Right ventricle myocardium superior (tissue), 1 donor: ENCODE results near the gene DKK3. TPM values are rescaled to one million over a fixed set of nuclear protein-coding genes. Genes with fewer than 3 reads are reported as not detected.
A peak's percentile ranks its signal among the peaks of the same experiment; 100 is the strongest.

ENCODE experiments used
- ATAC-seq: fragments of 200-7000 bp; cut with Tn5 transposase; one replicate; pipeline ENCODE4 v1.9.1; 2020; ENCODE audit warnings: mild to moderate bottlenecking; ENCODE audit not compliant: poor library complexity
- DNase-seq: peaks from one replicate; pipeline ENCODE4 v3.0.0-alpha.2; 2020
- intact Hi-C: fragments of 100-400 bp; cut with DNase I; formaldehyde crosslinking; loops from one replicate; pipeline ENCODE4 v1.11.2; 2022
- long read RNA-seq: library from polyadenylated mRNA; unstranded; transcript quantifications from one replicate; pipeline ENCODE4 v2.0.0, GENCODE V29; 2021
- total RNA-seq: library from RNA; stranded (reverse); fragmentation: NEBNext Ultra II Directional; extraction: Animal tissue kit (Norgen Biotek cat#: 25700); gene quantifications from one replicate; pipeline ENCODE4 v1.2.1, GENCODE V29; 2021
- donor health status: DM: no; HTN: yes; CAD: no; lungs with severe emphysema.

Gene DKK3
- total RNA-seq, result 520 TPM
- long read RNA-seq, transcript DKK3-201 (8 exons, 2,636 nt), result major isoform, 1,921 of 3,737 reads
- long read RNA-seq, transcript DKK3-202 (8 exons, 2,650 nt), result minor isoform, 128 of 3,737 reads
- long read RNA-seq, partial matches to known transcripts, result 1,355 of 3,737 reads
- long read RNA-seq, other reads (novel, unspliced or antisense), result 329 of 3,737 reads

DNA sequence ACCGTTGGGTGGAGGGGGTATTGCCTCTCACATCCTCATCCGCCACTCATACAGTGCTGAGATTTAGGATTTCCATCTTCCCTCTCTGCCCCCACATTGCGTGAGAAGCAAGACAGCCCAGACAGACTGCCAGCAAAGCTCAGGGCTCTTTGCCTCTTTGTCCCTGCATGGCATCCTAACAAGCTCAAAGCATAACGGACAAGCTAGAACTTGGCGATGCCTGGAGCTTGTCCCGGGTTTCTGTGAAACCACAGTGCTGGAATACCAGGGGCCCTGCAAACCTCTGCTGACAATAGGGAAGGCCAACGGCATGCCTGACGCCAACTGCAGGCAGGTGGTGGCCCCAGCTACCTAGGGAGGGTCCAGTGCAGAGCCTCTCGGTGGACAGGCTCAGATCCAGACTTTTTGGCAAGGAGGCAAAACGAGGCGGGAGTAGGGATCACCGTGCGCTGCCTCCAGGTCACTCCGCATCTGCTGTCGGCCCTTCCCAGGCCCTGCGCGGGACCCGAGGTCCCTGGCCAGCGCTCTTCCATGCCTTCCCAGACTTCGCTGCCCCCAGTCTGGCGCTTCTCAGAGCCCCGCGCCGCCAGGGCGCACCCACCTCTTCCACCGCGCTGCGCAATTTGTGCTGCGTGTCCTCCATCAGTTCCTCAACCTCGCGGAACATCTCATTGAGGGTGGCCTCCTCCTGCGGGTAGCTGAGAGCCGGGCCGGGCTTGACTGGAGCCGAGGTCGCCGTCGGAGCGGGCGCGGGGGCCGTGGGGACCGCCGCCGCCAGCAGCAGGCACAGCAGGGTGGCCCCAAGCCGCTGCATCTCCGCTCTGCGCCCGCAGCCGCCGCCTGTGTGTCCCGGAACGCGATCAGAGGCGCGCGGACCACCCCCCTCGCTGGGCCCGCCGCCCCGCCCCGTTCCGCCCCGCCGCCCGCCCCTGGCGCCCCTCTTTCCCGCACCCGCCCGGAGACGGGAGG, at the start of gene DKK3:
TSS of gene DKK3 (minus strand) at position 858 of the 969 bp plus-strand sequence. CDS start at position 814, 44 bp downstream.
- DNase-seq (peak; percentile 46), ATAC-seq (peak; percentile 65)
- intact Hi-C loops, result loop anchor here (5.0 kb wide), 1 partner anchor 41 kb away; no protein-coding TSS in a partner anchor

DNA sequence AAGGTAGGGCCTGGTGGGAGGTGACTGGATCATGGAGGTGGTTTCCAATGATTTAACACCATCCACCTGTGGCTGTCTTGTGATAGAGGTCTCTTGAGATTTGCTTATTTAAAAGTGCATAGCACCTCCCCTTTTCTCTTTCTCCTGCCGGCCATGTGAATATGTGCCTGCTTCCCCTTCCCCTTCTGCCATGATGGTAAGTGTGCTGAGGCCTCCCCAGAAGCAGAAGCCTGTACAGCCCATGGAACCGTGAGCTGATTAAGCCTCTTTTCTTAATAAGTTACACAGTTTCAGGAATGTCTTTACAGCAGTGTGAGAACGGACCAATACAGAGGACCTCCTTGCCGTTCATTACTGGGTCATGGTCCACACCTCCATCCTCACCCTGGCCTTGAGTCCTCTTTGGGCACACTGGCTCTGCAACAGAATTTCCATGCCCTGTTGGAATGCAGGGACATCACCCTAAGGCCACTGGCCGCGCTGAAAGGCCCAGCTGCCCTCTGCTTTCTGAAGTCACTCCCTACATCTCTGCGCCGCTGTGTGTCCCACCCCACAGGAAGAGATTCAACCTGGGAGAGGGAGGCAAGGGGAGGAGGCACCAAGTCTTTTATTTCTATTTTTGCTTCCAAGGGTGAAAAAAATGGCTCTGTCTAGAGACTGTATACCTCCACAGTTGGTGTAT, 49.0 kb upstream of the DKK3 start:
- DNase-seq (no peak), ATAC-seq (no peak)
- intact Hi-C loops, result no loop called here

DNA sequence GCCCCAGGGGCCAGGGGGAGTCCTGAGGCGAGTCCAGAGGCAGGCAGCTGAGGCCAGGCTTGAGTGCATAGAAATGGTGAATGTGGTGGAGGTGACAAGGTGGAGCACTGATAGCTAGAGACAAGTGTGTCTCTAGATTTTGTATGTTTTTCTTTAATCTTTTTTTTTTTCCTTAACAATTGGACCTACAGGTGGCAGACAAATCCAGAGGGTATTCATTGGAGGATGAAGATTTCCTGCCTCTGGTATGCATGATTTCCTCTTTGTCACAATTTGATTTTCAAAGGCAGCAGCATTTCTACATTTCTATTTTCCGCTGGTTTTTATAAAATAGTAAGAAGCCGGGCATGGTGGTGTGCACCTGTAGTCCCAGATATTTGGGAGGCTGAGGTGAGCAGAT, 47.7 kb upstream of the DKK3 start:
- ATAC-seq (no peak), DNase-seq (no peak)
- intact Hi-C loops, result no loop called here

DNA sequence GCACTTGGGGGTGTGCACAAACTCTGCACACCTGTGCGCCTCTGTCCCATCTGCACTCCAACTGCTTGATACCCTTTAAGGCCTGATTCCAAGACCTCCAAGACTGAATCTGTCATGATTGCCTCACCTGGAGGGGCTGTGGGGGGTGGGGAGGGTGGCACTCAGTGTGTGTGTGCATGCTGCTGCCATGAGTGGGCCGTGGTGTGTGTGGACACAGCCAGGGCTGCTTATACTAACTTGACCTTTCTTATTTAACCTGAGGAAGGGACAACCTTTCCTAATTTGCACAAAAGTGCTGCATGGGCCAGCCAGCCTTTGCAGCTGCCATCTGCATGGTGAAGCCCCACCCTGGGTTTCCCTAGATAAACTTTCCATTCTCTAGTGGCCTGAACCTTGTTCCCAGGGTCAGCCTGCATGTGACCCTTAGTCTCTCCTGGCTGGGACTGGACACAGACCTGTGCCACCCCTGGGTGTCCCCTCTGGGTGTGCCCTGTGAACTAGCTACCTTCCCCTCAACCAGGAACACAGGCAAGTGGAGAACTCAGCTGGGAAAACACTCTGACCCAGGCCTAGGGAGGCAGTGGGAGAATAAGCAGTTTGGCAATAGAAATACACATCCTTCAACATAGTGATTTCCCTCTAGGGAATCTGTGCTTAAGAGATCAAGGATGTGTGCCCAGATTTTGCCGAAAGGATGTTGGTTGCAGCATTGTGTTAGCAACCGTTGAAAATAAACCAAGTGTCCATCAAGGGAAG, 45.4 kb upstream of the DKK3 start:
- DNase-seq (no peak), ATAC-seq (peak; percentile 38)
- intact Hi-C loops, result no loop called here

DNA sequence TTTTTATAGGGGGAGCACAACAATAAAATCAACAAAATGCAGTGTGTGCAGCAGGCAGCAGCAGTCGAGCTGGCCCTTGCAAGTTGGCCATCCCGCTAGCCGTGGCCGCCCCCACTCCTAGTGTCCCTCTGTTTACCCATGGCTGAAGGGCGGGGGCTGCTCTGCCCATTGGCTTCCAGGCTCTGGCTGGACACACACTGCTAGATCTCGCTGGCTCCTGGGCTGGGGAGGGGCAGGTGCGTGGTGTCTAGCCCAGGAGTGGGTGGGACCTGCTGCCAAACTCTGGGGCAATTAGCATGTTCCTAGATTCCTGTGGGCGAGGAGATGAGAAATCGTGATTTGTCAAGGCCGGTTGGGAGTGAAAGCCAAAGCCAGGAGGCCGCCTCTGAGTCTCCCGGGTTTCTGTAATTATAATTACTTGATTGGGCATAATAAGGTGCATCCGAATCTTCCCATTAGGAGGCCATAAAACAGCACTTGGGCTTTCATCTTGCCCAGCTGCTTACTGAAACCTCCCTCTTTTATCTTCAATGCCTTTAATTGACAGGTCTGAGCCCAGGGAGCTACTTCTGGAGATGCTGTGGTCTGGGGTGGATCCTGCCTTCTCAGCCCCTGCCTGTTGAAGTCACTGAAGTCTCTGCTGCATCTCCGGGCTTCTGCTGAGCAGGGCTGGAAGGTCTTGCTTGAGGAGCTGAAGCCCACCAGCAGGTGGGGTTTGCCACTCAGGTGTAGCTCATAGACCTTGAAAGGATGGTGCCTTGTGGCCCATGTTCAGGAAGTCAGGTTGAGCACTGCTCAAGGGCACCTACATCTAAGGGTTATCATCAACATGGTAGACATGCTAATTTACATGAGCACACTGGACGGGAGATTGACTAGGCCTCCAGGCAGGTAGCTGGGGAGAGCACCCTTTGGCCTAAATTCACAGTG, 44.5 kb upstream of the DKK3 start:
- DNase-seq (no peak), ATAC-seq (no peak)
- intact Hi-C loops, result no loop called here

DNA sequence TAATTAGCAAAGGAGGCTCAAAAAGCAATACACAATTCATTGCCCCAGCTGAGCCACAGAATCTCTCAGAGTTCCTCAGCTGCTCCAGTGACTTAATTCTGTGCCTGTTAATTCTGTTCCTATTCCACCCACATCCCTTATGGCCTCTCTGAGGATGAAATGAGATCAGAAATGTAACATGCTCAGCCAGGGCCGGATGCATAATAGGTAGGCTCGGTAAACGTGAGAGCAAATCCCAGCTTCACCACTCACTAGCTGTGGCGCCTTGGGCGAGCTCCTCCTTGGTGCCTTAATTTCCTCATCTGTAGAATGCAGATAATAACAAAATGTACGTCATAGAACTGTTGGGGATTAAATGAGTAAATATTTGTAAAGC, 42.8 kb upstream of the DKK3 start:
- intact Hi-C loops, result no loop called here
- DNase-seq (no peak), ATAC-seq (no peak)

DNA sequence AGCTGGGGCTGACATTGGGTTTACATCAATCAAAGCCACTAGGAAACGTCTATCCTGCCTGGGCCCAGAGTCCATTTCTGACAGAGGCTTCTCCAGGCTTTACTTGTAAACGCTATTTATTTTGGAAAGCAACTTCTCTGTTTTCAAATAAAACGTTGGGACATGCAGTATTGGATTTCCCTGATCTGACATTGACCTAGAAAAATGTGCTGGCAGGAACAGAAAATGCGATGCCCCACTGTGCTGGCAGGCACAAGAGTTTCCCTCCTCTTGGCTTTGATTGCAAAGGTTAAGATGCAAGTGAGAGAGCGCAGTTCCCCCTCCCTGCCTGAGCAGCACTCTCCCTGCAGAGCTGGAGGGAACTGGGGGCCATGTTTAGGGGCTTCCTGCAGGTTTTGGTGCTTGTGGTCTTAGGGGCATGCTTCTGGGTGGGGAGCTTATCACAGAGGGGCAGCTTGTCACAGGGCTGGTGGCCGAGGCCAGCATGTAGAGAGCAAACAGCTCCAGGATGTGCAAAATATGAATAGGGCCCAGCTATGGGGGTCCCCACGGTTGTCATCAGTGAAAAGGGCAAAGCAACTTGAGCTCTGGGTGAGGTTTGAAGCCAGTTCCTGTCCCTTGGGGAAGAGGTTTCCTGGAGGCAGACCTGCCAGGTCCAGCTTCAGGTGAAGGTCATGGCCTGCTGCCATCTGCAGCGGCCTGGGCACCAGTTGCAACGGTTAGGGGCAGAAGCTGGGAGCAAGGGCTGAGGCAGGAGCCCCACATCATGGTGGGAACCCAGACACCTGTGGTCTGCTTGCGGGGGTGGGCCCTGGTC, 42.3 kb upstream of the DKK3 start:
- intact Hi-C loops, result no loop called here
- ATAC-seq (no peak), DNase-seq (no peak)

DNA sequence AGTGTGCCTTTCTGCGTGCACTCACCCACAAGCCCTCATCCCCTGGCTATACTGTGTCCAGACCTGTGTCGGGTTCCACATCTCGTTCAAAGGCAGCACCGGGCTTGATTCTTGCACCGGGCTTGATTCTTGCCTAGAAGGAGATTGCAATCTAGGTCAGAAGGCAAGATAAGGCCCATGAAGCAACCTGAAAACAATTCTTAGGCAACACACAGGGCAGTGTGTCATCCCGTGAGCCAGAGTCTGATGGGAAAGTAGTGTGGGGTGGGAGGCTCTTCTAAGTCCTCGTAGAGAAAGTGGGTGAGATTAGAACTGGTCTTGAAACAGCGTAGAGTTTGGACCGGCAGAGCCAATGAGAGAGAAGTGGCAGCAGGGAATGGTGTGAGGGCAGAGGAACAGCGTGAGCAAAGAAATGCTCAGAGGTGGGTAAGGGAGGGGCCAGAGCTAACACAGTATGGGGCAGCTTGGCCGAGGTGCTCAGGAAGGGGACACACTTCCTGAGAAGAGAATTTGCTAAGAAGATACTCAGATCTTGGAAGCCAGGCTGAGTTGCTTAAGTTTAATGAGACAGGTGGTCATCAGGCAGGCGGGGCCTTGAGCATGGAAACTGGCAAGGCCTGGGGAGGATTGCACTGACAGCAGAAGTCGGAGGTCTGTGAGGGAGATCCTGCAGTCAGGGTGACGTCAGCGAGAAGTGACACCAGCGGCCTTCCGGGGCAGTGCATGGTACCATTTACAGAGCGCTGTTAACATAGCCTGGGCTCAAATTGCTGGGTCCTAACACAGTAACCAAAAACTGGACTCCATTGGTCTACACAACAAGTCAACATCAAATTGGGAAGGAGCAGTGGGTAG, 40.7 kb upstream of the DKK3 start:
- DNase-seq, result no peak
- intact Hi-C loops, result loop anchor here (5.0 kb wide), 1 partner anchor 188 kb away; no protein-coding TSS in a partner anchor
- ATAC-seq, result no peak

DNA sequence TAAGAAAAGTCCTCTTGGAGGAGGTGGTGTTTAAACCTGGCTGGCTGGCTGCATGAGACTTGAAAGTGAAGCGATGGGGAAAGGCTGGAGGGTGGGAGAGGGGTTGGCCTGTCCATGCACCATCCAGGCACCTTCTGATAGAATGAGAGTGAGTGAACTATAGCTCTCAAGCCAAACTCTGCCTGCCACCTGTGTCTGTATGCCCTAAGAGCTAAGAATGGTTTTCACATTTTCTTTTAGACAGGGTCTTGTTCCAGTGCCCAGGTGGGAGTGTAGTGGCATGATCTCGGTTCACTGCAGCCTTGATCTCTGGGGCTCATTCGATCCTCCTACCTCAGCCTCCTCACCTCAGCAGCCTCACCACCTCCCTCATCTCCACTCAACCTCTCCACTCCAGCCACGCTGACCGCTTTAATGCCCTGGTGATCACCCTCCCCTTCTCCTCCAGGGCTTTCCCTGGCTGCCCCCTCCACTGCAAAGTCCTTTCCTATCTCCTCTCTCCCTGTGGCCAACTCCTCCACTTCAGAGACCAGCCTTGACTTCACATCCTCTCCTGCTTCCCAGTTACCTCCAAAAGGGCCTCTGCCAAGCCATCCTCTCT, 38.3 kb upstream of the DKK3 start:
- no peak for ATAC-seq
- intact Hi-C loops, result loop anchor here (2.0 to 5.0 kb wide), 2 partner anchors 191 to 236 kb away; no protein-coding TSS in a partner anchor
- no peak for DNase-seq

DNA sequence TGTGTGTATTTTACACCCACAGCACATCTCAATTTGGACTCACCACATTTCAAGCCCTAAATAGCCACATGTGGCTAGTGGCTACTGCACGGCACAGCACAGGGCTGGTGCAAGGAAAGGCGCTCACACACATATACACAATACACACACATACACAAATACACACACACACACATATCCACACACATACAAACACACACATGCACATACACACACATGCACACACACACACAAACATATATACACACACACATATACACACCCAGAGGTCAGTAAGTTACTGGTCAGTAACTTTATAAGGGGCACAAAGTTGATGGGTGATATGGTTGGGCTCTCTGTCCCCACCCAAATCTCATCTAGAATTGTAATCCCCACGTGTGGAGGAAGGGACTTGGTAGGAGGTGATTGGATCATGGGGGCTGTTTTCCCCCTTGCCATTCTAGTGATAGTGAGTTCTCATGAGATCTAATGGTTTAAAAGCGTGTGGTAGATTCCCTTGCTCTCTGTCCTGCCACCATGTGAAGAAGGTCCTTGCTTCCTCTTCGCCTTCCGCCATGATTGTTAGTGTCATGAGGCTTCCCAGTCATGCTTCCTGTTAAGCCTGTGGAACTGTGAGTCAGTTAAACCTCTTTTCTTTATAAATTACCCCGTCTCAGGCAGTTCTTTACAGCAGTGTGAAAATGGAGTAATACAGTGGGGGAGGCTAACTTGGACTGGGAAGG, 37.6 kb upstream of the DKK3 start:
- intact Hi-C loops, result loop anchor here (2.0 to 5.0 kb wide), 3 partner anchors 117 to 237 kb away; no protein-coding TSS in a partner anchor
- ATAC-seq, result no peak
- no peak for DNase-seq

DNA sequence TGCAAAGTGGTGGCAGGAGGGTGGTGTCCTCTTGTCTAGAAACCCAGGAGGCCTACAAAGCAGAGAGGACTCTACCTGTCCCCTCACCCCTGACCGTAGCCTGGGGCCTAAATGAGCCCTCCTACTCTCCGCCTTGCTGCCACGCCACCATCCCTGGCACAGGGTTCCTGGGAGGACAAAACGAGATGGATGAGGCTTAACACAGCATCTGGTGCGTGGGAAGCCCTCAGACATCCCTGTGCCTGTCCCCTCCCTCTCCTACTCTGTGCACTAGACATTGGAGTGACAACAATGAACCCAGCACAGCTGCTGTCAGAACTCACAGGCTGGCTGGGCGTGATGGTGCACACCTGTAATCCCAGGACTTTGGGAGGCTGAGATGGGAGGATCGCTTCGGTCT, 36.4 kb upstream of the DKK3 start:
- DNase-seq (no peak), ATAC-seq (peak; percentile 9)
- intact Hi-C loops, result loop anchor here (2.0 to 5.0 kb wide), 3 partner anchors 116 to 247 kb away; no protein-coding TSS in a partner anchor

DNA sequence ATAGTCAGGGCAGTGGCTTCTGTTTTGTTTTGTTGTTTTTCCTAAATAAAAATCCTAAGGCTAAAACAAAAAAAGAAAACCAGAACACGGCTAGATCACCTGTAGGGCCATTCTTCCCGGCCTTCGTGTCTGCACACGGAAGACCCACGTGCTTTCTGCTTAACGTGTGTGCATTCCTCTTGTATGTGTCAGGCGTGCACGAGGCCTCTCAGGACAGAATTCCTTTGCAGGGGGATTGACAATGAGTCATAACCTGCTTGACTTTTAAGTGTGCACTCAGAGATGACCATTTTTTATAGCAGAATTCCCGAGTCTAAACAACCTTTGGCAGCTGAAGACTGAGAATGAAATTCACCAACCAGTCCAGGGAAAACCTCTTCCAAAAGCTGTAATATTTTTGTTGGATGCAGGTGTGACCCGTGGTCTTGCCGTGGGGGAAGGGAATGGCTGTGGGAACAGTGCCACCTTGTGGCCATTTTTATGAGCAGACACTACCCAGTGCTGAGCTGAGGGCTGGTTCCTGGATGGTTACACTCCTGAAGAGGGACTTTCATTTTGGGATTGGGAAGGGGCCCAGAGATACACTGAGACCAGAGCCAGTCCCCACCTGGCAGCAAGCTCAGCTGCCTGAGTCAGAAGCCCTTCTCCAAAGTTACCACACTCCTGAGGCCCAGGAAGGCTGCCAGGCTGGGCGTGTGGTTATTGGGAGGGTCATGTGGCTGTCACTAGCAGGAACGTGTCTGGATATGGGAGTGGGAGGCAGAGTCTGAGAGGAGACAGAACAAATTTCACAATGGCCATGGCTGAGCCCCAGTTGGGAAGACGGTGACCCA, 35.7 kb upstream of the DKK3 start:
- ATAC-seq (peak; percentile 89), DNase-seq (peak; percentile 85)
- intact Hi-C loops, result loop anchor here (2.0 to 5.0 kb wide), 2 partner anchors 115 to 247 kb away; no protein-coding TSS in a partner anchor

DNA sequence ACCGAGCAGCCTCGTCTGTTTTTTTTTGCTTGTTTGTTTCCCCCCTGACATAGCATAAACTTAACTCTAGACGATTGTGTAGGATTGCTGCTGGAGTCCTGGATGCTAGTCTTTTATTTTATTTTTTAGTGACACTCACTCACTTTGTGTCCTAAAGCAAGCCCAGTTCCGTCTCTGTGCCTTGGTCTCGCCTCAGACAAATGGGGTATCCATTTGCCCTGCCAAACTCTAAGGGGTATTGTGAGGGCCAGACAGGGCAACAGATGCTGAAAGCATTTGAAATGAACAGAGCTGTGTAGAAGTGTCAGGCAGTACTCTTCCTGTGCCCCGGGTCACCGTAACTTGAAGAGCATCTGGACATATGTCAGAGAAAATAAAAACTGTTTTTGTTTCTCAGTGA, 34.8 kb upstream of the DKK3 start:
- intact Hi-C loops, result loop anchor here (5.0 kb wide), 1 partner anchor 246 kb away; no protein-coding TSS in a partner anchor
- no peak for DNase-seq
- no peak for ATAC-seq

DNA sequence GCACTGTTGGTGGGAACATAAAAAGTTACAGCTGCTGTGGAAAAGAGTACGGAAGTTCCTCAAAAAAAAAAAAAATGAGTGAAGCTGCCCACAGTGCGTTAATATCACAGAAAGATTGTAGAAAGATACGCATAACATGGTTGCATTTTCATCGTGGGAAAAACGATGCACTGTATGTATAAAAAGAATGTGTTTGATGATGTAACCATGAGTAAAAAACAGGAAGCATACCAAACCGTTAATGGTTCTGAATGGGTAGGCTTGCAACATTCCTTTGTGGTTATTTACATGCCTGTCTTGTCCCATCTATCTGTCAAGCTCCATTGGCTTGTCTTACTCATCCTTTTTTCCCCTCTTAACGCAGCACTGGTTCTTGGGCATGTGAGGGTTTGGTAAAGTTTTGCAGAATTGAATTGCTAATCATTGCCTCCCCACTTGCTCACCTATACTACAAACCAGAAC, 33.8 kb upstream of the DKK3 start:
- ATAC-seq, result no peak
- DNase-seq, result no peak
- intact Hi-C loops, result loop anchor here (5.0 kb wide), 1 partner anchor 245 kb away; no protein-coding TSS in a partner anchor
